Testis (tissue), 2 donors: Measurements from ENCODE around the gene SLC23A2.

Source experiments
- CTCF ChIP-seq, 3 experiments: fragments of 450-650 bp in 2 of 3; fragments of 200-600 bp in 1 of 3; sonication (generic) in 1 of 3; IDR thresholded peaks; one replicate each; pipeline ENCODE4 v1.5.1; 2016 to 2019; ENCODE audit warnings: antibody characterized with exemption in 3 of 3, mild to moderate bottlenecking in 2 of 3, moderate library complexity in 1 of 3
- POLR2A ChIP-seq: fragments of 450-650 bp; IDR thresholded peaks from one replicate; pipeline ENCODE4 v1.6.1; 2017; ENCODE audit warnings: antibody characterized with exemption, mild to moderate bottlenecking, moderate library complexity

- TF ChIP-seq CTCF (IDR thresholded peaks at IDR 0.05) (no peak), POLR2A (no peak)
Measured at GRCh38 chr20:4883546-4883945, 117.8 kb downstream of the SLC23A2 start.
